ENCODE results near the gene ARHGEF10L. TPM values are rescaled to one million over a fixed set of nuclear protein-coding genes. Genes with fewer than 3 reads are reported as not detected.

Gene ARHGEF10L
- total RNA-seq, 4 donors from 2014 or later, result 65.0 to 136 (median 94.1) TPM

DNA sequence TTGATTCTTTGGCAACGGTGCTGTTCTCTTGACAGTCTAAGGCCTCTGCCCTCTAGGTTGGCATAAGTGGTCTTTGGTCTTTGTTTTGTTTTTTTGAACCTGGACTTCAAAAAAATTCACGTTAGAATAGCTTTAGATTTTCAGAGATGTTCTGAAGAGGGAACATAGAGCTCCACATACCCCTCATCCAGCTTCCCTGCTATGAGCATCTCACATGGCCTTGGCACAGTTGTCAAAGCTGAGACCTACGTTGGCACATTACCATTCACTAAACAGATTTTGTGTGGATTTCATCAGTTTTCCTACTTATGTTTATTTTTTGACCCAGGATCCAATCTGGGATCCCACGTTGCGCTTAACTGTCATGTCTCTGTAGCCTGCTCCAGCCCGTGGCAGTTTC lies 60.8 kb downstream of the ARHGEF10L start:
- 86% methylated on average over 6 of the region's 6 CpGs for WGBS

DNA sequence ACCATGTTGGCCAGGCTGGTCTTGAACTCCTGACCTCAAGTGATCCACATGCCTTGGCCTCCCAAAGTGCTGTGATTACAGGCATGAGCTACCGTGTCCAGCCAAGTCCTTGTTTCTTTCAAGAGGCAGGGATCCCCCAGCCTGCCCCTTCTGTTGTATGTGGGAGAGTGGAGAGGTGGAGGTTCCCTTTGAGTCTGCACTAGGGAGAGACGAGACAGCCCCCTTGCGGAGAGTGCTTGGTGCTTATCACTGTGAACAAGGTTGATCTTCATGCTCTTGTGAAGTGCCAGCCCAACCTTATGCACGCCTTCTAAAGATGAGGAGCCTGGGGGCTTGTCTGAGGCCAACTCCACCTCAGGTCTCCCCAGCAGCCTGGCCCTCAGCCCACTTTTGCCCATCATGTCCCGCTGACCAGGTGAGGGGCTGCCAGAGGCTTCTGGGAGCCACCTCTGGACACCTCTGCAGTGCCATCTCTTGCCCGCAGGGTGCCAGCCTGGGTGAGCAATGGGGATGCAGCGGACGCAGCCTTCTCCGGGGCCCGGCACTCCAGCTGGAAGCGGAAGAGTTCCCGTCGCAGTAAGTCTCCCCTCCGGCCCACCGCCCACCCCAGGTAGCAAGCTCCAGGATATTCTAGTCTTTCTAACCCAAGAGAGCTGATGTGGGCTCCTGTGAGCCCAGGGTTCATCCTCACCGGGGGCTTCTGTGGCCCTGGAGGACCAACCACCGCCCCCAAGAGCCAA lies 62.3 kb downstream of the ARHGEF10L start:
- Histone ChIP-seq H3K9me3 (no peaks in the 10 kb centered on the region), H3K27me3 (no peaks in the 10 kb centered on the region), H3K27ac (no peak overlapping the region), H3K4me3 (no peak overlapping the region), H3K4me1 (peaks cover 19% of the 10 kb centered on the region), H3K36me3 (peaks cover 12% of the 10 kb centered on the region)
- TF ChIP-seq EP300 (IDR thresholded peaks at IDR 0.05), result no peak
- no peak for TF ChIP-seq POLR2A (IDR thresholded peaks at IDR 0.05)
- TF ChIP-seq, protein P1, sequence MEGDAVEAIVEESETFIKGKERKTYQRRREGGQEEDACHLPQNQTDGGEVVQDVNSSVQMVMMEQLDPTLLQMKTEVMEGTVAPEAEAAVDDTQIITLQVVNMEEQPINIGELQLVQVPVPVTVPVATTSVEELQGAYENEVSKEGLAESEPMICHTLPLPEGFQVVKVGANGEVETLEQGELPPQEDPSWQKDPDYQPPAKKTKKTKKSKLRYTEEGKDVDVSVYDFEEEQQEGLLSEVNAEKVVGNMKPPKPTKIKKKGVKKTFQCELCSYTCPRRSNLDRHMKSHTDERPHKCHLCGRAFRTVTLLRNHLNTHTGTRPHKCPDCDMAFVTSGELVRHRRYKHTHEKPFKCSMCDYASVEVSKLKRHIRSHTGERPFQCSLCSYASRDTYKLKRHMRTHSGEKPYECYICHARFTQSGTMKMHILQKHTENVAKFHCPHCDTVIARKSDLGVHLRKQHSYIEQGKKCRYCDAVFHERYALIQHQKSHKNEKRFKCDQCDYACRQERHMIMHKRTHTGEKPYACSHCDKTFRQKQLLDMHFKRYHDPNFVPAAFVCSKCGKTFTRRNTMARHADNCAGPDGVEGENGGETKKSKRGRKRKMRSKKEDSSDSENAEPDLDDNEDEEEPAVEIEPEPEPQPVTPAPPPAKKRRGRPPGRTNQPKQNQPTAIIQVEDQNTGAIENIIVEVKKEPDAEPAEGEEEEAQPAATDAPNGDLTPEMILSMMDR (IDR thresholded peaks at IDR 0.05), result no peak
- TF ChIP-seq POLR2AphosphoS5 (IDR thresholded peaks at IDR 0.05), result no peak
- DNase-seq (ENCODE audit: low spot score in 2 of 2), result no peak
- WGBS, result 90% methylated on average over 11 of the region's 17 CpGs

More for the DNA sequence above, 60.8 kb downstream of the ARHGEF10L start:
- TF ChIP-seq POLR2AphosphoS5 (IDR thresholded peaks at IDR 0.05), result no peak
- TF ChIP-seq, protein P1 (IDR thresholded peaks at IDR 0.05), result no peak
- no peak for TF ChIP-seq EP300 (IDR thresholded peaks at IDR 0.05)
- no peak for TF ChIP-seq POLR2A (IDR thresholded peaks at IDR 0.05)
- peaks cover 18% of the 10 kb centered on the region for H3K4me1 ChIP-seq
- H3K27me3 ChIP-seq, result no peaks in the 10 kb centered on the region
- H3K27ac ChIP-seq, result no peak overlapping the region
- no peaks in the 10 kb centered on the region for H3K9me3 ChIP-seq
- DNase-seq (ENCODE audit: low spot score in 2 of 2), result no peak
- no peak overlapping the region for H3K4me3 ChIP-seq
- peaks cover 19% of the 10 kb centered on the region for H3K36me3 ChIP-seq

DNA sequence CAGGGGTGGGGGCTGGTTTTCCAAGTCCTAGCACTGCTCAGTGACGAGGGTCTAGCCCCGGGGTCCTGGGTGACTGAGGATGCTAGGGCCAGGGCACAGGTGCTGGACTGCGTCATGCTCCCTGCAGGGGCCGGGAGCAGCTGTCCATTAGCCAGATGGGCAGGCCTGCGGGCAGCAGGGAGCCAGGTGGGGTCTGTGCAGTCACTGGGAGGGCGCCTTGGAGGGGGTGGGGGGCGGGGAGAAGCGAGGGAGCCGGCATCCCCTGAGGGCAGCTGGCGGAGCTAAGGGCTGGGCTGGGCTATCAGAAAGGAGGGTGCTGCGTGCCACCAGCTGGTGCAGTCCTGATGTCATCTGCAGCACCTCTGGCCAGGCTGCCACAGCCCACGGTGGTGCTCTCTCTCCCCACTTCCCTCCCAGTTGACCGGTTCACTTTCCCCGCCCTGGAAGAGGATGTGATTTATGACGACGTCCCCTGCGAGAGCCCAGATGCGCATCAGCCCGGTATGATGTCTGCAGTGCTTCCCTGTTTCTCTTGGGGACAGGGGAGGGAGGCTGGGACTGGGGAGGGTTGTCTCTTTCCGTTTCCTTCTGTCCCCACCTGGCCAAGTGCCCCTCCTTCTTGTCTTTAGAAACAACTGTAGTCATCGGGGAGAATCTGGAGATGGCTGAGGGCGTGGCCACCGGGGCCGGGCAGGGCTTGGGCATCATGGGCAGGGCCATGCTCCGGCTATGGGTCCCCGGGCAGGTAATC lies 63.8 kb downstream of the ARHGEF10L start:
- WGBS, result 63% methylated on average over 16 of the region's 26 CpGs
- H3K4me1 ChIP-seq, result peaks cover 21% of the 10 kb centered on the region
- H3K9me3 ChIP-seq, result no peaks in the 10 kb centered on the region
- no peak overlapping the region for H3K4me3 ChIP-seq
- DNase-seq (ENCODE audit: low spot score in 2 of 2), result no peak
- peaks cover 23% of the 10 kb centered on the region for H3K36me3 ChIP-seq
- no peaks in the 10 kb centered on the region for H3K27me3 ChIP-seq
- no peak overlapping the region for H3K27ac ChIP-seq
- TF ChIP-seq EP300 (IDR thresholded peaks at IDR 0.05), result no peak
- TF ChIP-seq POLR2AphosphoS5 (IDR thresholded peaks at IDR 0.05), result no peak
- TF ChIP-seq, protein P1 (IDR thresholded peaks at IDR 0.05), result no peak
- no peak for TF ChIP-seq POLR2A (IDR thresholded peaks at IDR 0.05)

DNA sequence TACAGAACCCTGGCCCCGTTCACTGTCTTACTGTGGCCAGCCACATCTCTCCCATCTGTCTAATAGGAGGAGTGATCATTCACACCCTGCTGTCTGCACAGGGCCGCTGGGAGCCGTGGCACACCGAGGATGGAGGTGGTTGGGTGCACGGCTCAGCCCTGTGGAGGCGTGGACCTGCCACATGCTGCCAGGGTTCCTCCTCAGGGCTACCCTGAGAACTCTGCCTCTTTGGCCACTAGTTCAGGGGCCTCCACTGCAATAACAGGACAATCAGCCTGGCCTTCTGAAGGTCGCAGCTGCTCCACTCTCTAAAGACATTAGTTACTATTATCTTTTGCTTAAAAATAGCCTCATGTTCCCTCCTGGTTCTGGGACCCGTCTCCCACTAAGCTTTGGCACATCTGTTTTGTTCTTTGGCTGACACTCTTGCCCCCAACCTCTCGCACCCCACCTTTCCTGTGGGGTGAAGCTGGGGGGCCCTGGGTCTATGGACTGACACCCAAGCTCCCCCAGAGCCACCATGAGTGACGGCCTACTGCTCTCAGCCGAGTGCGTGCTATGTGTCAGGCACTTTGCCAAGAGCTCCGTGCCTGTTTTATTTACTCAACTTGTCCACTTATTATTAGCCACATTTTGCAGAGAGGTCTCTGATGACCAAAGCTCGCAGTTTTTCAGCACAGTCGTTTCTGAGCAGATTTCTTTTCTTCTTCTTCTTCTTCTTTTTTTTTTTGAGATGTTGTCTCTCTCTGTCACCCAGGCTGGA lies 66.3 kb downstream of the ARHGEF10L start:
- Histone ChIP-seq H3K36me3 (peaks cover 37% of the 10 kb centered on the region), H3K4me3 (no peak overlapping the region), H3K4me1 (peaks cover 21% of the 10 kb centered on the region), H3K27me3 (no peaks in the 10 kb centered on the region), H3K27ac (peak overlapping the region; percentile 27), H3K9me3 (no peaks in the 10 kb centered on the region)
- no peak for DNase-seq (ENCODE audit: low spot score in 2 of 2)
- WGBS, result 62% methylated on average over 15 of the region's 15 CpGs
- TF ChIP-seq POLR2A (IDR thresholded peaks at IDR 0.05) (no peak), EP300 (IDR thresholded peaks at IDR 0.05) (no peak)

DNA sequence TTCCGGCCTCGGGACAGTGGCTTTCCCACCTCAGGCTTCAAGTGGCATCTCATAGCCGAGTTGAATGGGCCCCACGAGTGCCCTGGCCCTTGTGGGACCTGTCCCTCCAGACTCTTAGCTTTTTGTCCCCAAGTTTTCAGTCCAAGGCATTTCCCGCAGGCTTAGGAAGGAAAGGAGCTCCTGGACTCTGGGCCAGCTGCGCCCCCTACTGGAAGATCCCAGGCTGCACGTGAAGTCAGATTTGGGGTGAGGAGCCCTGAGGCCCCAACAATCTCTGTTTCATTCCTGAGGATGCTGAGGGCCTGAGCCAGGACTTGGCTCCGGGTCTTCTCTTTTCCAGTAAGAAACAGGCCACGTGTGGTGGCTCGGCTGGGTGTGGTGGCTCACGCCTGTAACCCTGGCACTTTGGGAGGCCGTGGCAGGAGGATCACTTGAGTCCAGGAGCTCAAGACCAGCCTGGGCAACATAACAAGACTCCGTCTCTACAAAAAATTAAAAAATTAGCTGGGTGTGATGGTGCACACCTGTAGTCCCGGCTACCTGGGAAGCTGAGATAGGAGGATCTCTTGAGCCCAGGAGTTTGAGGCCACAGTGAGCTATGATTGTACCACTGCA lies 67.4 kb downstream of the ARHGEF10L start:
- Histone ChIP-seq H3K27ac (no peak overlapping the region), H3K36me3 (peaks cover 36% of the 10 kb centered on the region), H3K4me1 (peaks cover 21% of the 10 kb centered on the region), H3K9me3 (no peaks in the 10 kb centered on the region), H3K4me3 (no peak overlapping the region), H3K27me3 (no peaks in the 10 kb centered on the region)
- whole genome bisulfite sequencing, result 59% methylated on average over 11 of the region's 14 CpGs
- DNase-seq (ENCODE audit: low spot score in 2 of 2), result peak in 1 of 2 donors; percentile 82
- TF ChIP-seq, protein P1 (IDR thresholded peaks at IDR 0.05), result peak; percentile 85 to 91
- no peak for TF ChIP-seq POLR2AphosphoS5 (IDR thresholded peaks at IDR 0.05)
